Urinary bladder (tissue), 4 donors: ENCODE measurements around the gene SF3B1. TPM values are rescaled to one million over a fixed set of nuclear protein-coding genes. Genes with fewer than 3 reads are reported as not detected.

ENCODE experiments used
- DNase-seq: peaks from one replicate; pipeline ENCODE4 v3.0.0-alpha.2; 2015; ENCODE audit errors: extremely low spot score
- H3K27ac ChIP-seq: one replicate; pipeline ENCODE4 v1.5.1; 2013; ENCODE audit warnings: low read depth, mild to moderate bottlenecking, moderate library complexity
- H3K36me3 ChIP-seq: one replicate; pipeline ENCODE4 v1.6.1; 2013; ENCODE audit warnings: mild to moderate bottlenecking, moderate library complexity; ENCODE audit not compliant: insufficient read depth
- H3K4me1 ChIP-seq: one replicate; pipeline ENCODE4 v1.6.1; 2013; ENCODE audit warnings: mild to moderate bottlenecking, moderate library complexity; ENCODE audit not compliant: insufficient read depth
- H3K4me3 ChIP-seq: one replicate; pipeline ENCODE4 v1.5.1; 2013; ENCODE audit warnings: low read depth, low read length
- WGBS: extraction: QIAGEN DNeasy Blood & Tissue Kit; methylation state at CpG from one replicate; pipeline ENCODE4 v1.1.7; 2013; 5-methylcytosine and 5-hydroxymethylcytosine counted together
- polyA plus RNA-seq: library from polyadenylated mRNA; stranded (reverse); fragments of 200-250 nt; gene quantifications from one replicate; pipeline ENCODE4 v1.2.3, GENCODE V29; 2013
- total RNA-seq: library from RNA; depleted of rRNA; stranded (reverse); fragments of >200 nt; gene quantifications from one replicate; pipeline ENCODE4 v1.2.3, GENCODE V29; 2014
- donor health status: healthy with polysubstance abuse.
- donor health status: healthy.

Gene SF3B1
- total and polyA plus RNA-seq, 2 donors: 136 to 622 TPM

DNA sequence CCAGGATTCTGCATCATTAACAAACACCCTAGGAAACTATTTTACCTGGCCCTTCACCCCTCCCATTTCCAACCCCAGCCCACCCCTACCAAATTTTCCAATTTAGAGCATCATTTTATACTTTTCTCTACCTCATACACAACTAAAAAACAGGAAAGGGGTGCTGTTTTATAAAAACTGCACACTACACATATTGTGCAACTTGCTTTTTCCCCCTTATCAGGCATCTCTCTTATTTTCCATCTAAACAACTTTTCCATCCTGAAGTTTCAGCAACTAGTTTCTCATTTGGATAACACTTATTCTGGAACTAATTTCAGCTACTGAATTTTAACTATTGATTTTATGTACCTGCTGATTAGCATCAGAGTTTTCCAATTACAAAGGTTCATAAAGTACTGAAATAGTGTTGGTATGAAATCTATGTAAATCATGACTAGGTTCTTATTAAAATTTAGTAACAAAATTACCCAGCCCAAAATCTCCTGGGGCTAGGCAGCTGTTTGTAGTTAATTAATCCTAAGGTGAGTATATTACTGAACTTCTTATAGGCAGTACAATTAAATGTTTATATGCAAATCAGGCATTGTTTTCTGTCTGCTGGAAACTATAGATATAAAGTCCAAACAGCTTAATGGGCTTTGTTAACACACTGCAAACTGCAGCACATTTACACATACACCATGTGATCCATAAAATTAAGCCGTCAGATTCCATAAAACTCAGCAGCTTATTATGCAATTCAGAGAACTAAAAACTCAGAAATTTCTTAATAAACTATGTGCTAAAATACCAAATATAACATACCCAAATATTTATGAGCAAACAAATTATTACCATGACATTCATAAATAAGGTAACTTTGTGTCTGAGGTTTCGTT is 7.9 kb downstream of the SF3B1 start:
- H3K27ac ChIP-seq: no peak overlapping the region
- H3K4me1 ChIP-seq: peaks cover 2% of the 10 kb centered on the region
- no peak overlapping the region for H3K4me3 ChIP-seq
- H3K36me3 ChIP-seq: no peaks in the 10 kb centered on the region
- 58% methylated on average over 2 of the region's 2 CpGs for WGBS
- no peak for DNase-seq

- Histone ChIP-seq H3K36me3 (no peaks in the 10 kb centered on the region), H3K4me3 (no peak overlapping the region), H3K4me1 (peaks cover 4% of the 10 kb centered on the region), H3K27ac (no peak overlapping the region)
- 50% methylated on average over 7 of the region's 7 CpGs for WGBS
- DNase-seq: no peak
These were observed 9.3 kb downstream of the SF3B1 start for GRCh38 chr2:197425550-197425949.

DNA sequence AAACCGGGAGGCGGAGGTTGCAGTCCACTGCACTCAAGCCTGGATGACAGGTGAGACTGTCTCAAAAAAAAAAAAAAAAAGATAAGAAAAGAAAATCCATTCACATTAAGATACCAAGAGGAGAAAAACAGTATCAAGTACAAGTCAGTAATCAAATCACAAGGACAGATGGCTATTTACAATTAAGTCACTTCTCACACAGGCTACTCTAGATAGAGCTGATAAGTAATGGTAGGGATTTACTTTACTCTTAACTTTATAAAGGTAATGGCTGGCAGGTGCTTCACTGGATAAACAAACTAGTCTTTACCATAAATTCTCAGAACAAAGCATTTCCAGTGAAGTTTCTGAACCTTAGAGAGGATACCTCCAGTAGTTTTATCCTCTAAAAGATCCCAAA is 11.5 kb downstream of the SF3B1 start:
- Histone ChIP-seq H3K27ac (no peak overlapping the region), H3K36me3 (no peaks in the 10 kb centered on the region), H3K4me1 (peaks cover 4% of the 10 kb centered on the region), H3K4me3 (no peak overlapping the region)
- DNase-seq: no peak
- 90% methylated on average over 2 of the region's 2 CpGs for WGBS

- H3K4me3 ChIP-seq: no peak overlapping the region
- no peak overlapping the region for H3K27ac ChIP-seq
- peaks cover 10% of the 10 kb centered on the region for H3K36me3 ChIP-seq
- H3K4me1 ChIP-seq: peaks cover 4% of the 10 kb centered on the region
- DNase-seq: no peak
These were observed 15.4 kb downstream of the SF3B1 start for GRCh38 chr2:197419438-197419837.

DNA sequence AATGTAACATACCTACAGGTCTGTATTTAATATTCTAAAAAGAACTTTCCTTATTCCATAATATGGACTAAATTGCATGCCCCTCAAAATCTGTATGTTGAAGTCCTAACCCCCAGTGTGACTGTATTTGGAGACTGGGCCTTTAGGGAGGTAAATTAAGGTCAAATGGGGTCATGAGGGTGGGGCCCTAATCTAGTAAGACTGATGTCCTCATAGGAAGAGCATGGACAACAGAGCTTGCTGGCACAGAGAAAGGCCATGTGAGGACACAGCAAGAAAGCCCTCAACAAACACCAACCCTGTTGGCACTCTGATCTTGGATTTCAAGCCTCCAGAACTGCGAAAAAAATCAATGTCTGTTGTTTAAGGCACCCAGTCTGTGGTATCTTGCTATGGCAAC is 18.6 kb downstream of the SF3B1 start:
- no peaks in the 10 kb centered on the region for H3K4me1 ChIP-seq
- DNase-seq: no peak
- H3K36me3 ChIP-seq: peaks cover 10% of the 10 kb centered on the region
- no peak overlapping the region for H3K27ac ChIP-seq
- H3K4me3 ChIP-seq: no peak overlapping the region
- 96% methylated on average over 1 of the region's 1 CpG for WGBS

DNA sequence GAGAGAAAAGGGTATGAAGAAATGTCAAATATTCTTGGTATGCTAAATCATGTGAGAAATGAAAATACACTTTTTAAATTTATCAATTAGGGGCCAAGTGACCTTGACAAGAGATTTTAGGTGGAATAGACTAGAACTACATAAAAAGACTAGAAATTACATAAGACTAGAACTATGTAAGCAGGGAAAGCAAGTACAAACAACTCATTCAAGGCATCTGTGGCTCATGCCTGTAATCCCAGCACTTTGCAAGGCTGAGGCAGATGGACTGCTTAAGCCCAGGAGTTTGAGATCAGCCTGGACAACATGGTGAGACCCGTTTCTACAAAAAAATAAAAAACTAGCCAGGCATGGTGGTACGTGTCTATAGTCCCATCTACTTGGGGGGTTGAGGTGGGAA is 20.3 kb downstream of the SF3B1 start:
- Histone ChIP-seq H3K36me3 (peaks cover 14% of the 10 kb centered on the region), H3K27ac (no peak overlapping the region), H3K4me1 (no peaks in the 10 kb centered on the region), H3K4me3 (no peak overlapping the region)
- 83% methylated on average over 2 of the region's 2 CpGs for WGBS
- DNase-seq: no peak

DNA sequence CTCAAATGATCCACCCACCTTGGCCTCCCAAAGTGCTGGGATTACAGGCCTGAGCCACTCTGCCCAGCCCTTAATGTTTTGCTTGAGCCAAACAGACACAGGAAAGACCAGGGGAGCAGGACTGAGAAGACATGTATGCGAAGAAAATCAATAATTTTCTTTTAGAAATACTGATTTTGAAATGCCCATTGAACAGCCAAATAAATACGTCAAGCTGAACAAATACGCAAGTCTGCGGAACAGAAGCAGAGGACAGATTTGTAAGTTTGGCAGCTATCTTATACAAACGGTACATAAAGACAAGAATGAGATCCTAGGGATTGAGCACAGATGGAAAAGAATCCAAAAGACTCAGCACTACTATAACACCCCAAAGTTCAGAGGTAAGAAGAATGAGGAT is 20.8 kb downstream of the SF3B1 start:
- Histone ChIP-seq H3K27ac (no peak overlapping the region), H3K4me3 (no peak overlapping the region), H3K36me3 (peaks cover 14% of the 10 kb centered on the region), H3K4me1 (no peaks in the 10 kb centered on the region)
- no peak for DNase-seq
- 89% methylated on average over 5 of the region's 5 CpGs for WGBS

DNA sequence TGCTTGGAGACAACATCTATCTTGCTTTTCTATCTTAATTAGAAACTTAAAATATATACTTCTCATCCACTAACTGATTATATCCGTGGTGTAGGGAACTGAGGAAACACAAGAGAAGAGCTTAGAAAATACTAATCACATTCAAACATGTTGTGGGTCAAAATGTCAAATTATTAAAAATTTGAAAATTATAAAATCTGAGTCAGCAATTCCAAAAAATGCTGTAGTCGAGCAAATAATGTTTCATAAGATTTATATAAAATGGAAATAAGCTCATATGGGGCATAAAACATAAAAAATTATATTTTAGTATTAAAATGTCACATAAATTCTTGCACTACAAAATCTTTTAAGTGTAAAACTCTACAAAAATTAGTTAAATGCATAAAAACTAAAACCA is 29.2 kb downstream of the SF3B1 start:
- Histone ChIP-seq H3K4me1 (no peaks in the 10 kb centered on the region), H3K27ac (no peak overlapping the region), H3K36me3 (peaks cover 9% of the 10 kb centered on the region), H3K4me3 (no peak overlapping the region)
- 81% methylated on average over 2 of the region's 2 CpGs for WGBS
- DNase-seq: no peak

DNA sequence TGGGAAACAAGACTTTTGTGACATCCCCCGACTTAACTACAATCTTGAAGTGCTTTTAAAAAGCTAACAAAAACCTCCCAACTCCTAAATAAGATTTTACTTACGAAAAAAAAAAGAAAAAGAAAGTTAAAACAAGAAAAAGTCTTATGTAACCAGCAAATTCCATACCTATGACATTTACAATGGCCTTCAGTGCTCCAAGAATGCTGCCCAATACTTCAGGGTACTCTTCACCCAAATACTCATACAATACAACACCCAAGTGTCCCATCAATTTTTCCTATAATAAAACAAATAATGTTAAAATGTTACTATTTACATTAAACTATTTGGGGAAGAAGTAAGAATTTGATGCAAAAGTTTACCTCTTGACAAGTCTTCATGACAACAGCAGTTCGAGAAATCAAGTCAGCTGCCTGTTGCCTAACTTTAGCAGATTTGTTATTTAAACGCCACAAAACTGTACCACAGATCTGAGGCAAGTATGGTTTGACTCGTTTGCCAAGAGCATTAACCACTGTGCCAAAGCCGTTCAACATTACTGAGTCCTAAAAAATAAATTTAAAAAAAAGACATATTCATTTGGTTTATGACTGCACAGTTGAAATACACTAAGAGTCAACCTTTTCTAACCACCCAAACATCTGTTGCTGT is 34.8 kb downstream of the SF3B1 start:
- Histone ChIP-seq H3K36me3 (peaks cover 12% of the 10 kb centered on the region), H3K4me3 (no peak overlapping the region), H3K4me1 (no peaks in the 10 kb centered on the region), H3K27ac (no peak overlapping the region)
- 83% methylated on average over 6 of the region's 6 CpGs for WGBS
- DNase-seq: no peak

DNA sequence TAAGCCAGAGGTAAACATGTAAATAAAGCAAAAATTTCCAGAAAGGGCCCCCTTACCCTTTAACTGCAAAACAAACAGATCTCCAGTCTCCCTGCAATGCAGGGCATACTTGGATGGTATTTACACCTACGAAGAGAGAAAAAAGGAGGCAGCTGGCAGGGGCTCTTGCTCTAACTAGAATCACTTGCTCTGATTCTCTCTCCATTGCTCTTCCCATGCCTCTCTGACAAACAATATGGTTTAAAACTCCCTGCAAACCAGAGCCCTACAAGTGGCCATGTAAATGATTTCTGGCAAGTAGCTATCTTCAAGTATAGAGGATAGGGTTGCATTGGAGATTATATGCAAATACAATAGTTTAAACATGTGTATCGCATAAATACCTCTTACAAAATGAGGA is 35.9 kb downstream of the SF3B1 start:
- 93% methylated on average over 2 of the region's 2 CpGs for WGBS
- no peak for DNase-seq
- Histone ChIP-seq H3K4me1 (no peaks in the 10 kb centered on the region), H3K36me3 (peaks cover 12% of the 10 kb centered on the region), H3K27ac (no peak overlapping the region), H3K4me3 (no peak overlapping the region)

DNA sequence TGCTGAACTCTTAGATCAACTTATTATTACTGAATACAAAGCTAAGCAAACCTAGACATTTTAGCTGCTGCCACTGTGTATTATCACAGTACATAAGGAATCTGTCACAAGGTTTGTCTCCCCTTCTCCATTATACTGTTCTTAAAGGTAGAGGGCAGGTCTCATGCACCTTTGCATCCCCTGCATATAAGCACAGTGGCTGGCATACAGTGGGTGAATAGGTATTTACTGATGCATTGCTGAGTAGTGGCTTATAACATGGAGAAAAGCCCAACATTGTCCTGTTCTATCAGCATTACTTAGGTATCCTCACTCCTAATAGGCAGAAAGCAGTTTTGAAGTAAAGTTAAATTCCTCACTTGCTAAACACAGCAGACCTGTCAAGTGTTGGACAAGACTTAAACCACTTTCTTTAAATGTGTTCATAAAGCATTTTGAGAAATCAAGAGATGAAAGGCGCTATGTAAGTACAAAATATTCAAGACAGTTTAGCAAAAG is 43.6 kb downstream of the SF3B1 start:
- no peak for DNase-seq
- Histone ChIP-seq H3K27ac (no peak overlapping the region), H3K36me3 (peaks cover 2% of the 10 kb centered on the region), H3K4me1 (no peaks in the 10 kb centered on the region), H3K4me3 (no peak overlapping the region)
- WGBS: 99% methylated on average over 1 of the region's 1 CpG

DNA sequence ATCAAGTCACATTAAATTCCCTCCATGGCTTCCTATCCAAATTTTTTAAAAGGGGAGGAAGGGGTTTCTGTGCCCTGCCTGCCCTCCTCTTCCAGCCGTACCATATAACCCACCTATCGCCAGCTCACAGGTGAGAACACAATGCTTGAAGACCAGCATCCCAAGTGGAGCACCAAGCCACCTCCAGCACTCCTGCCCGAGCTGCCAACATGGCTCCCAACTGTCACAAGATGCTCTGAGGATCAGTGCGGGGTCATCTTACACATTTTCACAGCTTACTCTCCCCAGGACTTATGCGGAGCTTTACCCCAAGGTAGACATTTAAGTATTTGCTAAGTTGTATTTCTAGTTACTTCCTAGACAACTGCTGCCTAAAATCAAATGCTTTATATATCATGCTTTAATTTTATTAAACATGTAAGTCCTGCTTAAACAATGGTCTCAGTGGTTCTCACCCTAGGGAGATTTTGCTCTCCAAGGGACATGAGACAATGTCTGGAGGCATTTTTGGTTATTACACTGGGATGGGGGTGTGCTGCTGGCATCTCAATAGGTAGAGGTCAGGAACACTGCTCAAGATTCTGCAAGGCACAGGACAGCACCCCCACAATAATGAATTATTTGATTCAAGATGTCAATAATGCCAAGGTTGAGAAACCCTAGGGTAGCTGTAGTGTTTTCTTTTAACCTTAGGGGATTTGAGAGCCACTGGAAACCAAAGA is 45.8 kb downstream of the SF3B1 start:
- 87% methylated on average over 5 of the region's 5 CpGs for WGBS
- no peak for DNase-seq
- Histone ChIP-seq H3K36me3 (no peaks in the 10 kb centered on the region), H3K4me1 (no peaks in the 10 kb centered on the region), H3K27ac (no peak overlapping the region), H3K4me3 (no peak overlapping the region)

- Histone ChIP-seq H3K36me3 (no peaks in the 10 kb centered on the region), H3K4me3 (no peak overlapping the region), H3K4me1 (no peaks in the 10 kb centered on the region), H3K27ac (no peak overlapping the region)
- 94% methylated on average over 8 of the region's 8 CpGs for WGBS
- DNase-seq: no peak
These were observed 47.6 kb downstream of the SF3B1 start for GRCh38 chr2:197387179-197387578.

- Histone ChIP-seq H3K4me1 (no peaks in the 10 kb centered on the region), H3K4me3 (no peak overlapping the region), H3K36me3 (no peaks in the 10 kb centered on the region), H3K27ac (no peak overlapping the region)
- no peak for DNase-seq
- WGBS: 92% methylated on average over 2 of the region's 2 CpGs
These were observed 48.6 kb downstream of the SF3B1 start for GRCh38 chr2:197386242-197386641.
